ENCODE data around the gene MAT2B.

DNA sequence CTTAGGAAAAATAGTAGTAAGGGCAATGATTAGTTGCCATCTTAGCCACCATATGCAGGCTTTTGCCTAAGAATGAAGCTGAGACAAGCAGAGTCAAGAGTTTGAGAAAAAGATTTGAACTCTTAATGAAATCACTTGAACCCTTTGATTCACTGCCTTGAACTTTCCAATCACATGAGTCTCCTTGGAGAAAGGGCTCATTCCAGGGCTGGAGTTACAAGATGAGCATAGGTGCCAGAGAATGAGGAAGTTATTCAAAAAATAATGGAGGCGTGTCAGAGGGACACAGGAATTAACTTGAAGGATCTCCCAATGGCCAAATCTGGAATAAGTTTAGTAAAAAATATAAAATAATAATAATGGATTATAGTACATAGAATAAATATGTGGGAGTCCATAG, 35.3 kb downstream of the MAT2B start:
- TF ChIP-seq, protein P1, sequence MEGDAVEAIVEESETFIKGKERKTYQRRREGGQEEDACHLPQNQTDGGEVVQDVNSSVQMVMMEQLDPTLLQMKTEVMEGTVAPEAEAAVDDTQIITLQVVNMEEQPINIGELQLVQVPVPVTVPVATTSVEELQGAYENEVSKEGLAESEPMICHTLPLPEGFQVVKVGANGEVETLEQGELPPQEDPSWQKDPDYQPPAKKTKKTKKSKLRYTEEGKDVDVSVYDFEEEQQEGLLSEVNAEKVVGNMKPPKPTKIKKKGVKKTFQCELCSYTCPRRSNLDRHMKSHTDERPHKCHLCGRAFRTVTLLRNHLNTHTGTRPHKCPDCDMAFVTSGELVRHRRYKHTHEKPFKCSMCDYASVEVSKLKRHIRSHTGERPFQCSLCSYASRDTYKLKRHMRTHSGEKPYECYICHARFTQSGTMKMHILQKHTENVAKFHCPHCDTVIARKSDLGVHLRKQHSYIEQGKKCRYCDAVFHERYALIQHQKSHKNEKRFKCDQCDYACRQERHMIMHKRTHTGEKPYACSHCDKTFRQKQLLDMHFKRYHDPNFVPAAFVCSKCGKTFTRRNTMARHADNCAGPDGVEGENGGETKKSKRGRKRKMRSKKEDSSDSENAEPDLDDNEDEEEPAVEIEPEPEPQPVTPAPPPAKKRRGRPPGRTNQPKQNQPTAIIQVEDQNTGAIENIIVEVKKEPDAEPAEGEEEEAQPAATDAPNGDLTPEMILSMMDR (IDR thresholded peaks at IDR 0.05 in 4 of 5, conservative IDR thresholded peaks at IDR 0.05 in 1 of 5) = no peak
- no peak for TF ChIP-seq POLR2A (IDR thresholded peaks at IDR 0.05)
